ENCODE measurements around the gene C1orf56. TPM values are rescaled to one million over a fixed set of nuclear protein-coding genes. Genes with fewer than 3 reads are reported as not detected.
A peak's percentile ranks its signal among the peaks of the same experiment; 100 is the strongest.

Gene C1orf56
- total and polyA plus RNA-seq, 2 of the 13 experiments (the other 11 are each of a cell fraction or from before 2014, with no cell fraction given) = 1.5 to 3.2 TPM

GRCh38 chr1:151006327-151007052, 41.1 kb upstream of the C1orf56 start, which contains the start of gene MINDY1 (continued):
- TF ChIP-seq MAFK (conservative IDR thresholded peaks at IDR 0.05 in 1 of 2, IDR thresholded peaks at IDR 0.05 in 1 of 2; ENCODE audit: low read length in 2 of 2) (peak; percentile 27 to 65; a peak in 2 of 4 replicates), NCOR1 (IDR thresholded peaks at IDR 0.05; ENCODE audit: borderline replicate concordance, low read length) (0 out of 2 replicates have a peak, but pooled peaks have one; percentile 26), SMC3 (IDR thresholded peaks at IDR 0.05; ENCODE audit: low read length) (peak; percentile 64), IRF1 (CRISPR knock-in tag; IDR thresholded peaks at IDR 0.05; ENCODE audit: low read depth) (no peak), ZBTB10 (CRISPR knock-in tag; IDR thresholded peaks at IDR 0.05; ENCODE audit: borderline replicate concordance) (no peak), ZFP91 (CRISPR knock-in tag; IDR thresholded peaks at IDR 0.05; ENCODE audit: borderline replicate concordance) (peak; percentile 54; the same call in 1 of the 2 replicates), MIER3 (CRISPR knock-in tag; IDR thresholded peaks at IDR 0.05; ENCODE audit: borderline replicate concordance) (peak; percentile 25; the same call in 1 of the 2 replicates), TAF1 (CRISPR knock-in tag; IDR thresholded peaks at IDR 0.05) (peak; percentile 61; the same call in 1 of the 2 replicates), FOXP1 (IDR thresholded peaks at IDR 0.05) (no peak), FOXP1 (CRISPR knock-in tag; IDR thresholded peaks at IDR 0.05) (peak; percentile 39; the same call in 1 of the 2 replicates), REST (IDR thresholded peaks at IDR 0.05; ENCODE audit: borderline replicate concordance in 1 of 2, low read depth in 1 of 2, low read length in 2 of 2) (0 out of 4 replicates have a peak, but pooled peaks of 1 of the 2 experiments have one; percentile 36), ZSCAN30 (CRISPR knock-in tag; IDR thresholded peaks at IDR 0.05) (0 out of 2 replicates have a peak, but pooled peaks have one; percentile 36)
- TF ChIP-seq, protein P1, sequence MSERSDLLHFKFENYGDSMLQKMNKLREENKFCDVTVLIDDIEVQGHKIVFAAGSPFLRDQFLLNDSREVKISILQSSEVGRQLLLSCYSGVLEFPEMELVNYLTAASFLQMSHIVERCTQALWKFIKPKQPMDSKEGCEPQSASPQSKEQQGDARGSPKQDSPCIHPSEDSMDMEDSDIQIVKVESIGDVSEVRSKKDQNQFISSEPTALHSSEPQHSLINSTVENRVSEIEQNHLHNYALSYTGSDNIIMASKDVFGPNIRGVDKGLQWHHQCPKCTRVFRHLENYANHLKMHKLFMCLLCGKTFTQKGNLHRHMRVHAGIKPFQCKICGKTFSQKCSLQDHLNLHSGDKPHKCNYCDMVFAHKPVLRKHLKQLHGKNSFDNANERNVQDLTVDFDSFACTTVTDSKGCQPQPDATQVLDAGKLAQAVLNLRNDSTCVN (CRISPR knock-in tag; IDR thresholded peaks at IDR 0.05; ENCODE audit: borderline replicate concordance) = peak; percentile 91
- TF ChIP-seq, protein P2, sequence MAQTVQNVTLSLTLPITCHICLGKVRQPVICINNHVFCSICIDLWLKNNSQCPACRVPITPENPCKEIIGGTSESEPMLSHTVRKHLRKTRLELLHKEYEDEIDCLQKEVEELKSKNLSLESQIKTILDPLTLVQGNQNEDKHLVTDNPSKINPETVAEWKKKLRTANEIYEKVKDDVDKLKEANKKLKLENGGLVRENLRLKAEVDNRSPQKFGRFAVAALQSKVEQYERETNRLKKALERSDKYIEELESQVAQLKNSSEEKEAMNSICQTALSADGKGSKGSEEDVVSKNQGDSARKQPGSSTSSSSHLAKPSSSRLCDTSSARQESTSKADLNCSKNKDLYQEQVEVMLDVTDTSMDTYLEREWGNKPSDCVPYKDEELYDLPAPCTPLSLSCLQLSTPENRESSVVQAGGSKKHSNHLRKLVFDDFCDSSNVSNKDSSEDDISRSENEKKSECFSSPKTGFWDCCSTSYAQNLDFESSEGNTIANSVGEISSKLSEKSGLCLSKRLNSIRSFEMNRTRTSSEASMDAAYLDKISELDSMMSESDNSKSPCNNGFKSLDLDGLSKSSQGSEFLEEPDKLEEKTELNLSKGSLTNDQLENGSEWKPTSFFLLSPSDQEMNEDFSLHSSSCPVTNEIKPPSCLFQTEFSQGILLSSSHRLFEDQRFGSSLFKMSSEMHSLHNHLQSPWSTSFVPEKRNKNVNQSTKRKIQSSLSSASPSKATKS (CRISPR knock-in tag; IDR thresholded peaks at IDR 0.05) = 0 out of 2 replicates have a peak, but pooled peaks have one; percentile 43
